ENCODE data around the gene TDO2.

The TDO2 gene

DNA sequence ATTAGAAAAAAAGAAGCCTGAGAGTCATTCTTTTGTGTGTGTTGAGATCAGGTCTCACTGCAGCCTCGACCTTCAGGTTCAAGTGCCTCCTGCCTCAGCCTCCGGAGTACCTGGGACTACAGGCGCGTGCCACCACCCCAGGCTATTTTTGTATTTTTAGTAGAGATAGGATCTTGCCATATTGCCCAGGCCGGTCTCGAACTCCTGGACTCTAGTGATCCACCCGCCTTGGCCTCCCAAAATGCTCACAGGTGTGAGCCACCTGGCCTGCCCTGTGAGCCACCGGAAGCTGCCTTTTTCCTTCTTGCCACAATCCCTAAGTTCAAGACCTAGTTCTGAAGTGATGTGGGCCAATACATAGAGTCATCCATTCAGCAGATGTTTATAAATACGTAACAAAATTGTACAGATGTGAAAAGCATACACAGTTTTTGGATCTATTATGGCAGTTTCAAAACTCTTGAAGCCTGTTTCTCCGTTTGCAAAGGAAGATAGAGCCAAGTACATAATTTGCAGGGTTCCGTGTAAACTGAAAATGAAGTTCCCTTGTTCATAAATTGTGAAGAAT is 50.7 kb downstream of the TDO2 start:
- no peak for DNase-seq

DNA sequence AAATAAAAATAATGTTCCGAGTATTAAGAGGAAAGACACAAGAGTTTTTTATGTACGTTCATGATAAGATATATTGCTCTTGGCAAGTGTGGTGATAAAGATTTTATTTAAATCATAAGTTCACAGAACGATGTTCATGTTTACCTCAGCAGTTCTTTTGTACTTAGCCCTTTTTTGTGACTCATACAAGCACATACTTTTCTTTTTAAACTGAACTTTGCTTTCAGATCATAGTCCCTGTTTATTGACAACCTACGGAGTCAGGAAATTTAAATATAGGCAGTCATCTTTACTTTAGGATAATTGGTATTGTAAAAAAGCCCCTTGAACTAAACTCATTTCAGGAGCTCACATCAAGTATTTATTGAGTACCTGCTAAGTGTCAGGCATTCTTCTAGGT is 51.4 kb downstream of the TDO2 start:
- DNase-seq: no peak

DNA sequence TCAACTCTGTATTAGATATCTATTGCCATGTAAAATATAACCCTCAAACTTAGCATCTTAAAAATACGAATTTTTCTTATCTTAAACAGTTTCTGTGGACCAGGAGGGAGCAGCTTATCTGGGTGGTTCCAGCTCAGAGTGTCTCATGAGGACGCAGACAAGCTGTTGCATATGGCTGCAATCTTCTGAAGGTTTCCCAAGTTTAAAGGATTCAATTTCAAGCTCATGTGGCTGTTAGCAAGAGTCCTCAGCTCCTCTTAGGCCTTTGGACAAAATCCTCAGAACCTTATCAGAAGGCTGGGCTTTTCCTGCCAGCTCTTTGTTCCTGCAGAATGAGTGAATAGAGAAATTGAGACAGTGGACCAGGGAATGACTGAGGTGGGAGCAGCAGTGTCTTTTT is 53.0 kb downstream of the TDO2 start:
- DNase-seq: no peak

DNA sequence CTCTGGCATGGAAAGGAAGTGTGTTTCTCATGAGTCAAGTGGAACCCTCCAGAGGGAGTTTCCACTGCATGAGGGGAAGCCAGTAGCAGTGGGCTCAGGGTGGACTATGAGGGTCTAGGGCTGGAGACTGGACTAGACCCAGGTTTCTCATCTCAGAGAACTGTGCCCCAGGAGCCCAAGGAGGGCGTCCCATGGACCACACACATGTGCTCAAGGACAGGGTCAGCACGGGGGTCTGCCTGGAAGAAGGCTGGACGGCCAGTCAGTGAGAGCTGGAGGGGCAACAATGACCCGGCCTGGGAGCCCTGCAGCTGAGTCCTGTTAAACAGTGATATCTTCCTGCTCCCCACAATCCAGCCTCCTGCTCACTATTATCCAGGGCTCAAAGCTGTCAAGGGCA is 55.9 kb downstream of the TDO2 start:
- no peak for DNase-seq

DNA sequence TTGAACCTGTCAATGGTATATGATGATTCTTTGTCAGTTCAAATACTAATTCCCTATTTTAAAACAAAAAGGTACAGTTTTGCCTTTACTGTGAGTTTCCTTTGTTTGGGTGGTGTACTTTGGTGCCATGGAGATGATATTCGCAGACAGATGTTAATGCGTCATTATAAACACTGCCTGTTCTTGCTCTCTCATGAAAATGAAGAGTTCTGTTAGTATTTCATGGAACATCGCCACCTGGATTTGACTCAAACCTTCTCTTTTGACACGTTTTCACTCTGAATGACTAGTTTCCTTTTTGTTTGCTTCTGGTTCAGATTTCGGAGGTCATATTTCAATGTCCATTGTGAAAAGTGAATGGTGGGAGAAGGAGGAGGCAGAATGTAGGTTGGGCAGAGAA is 57.0 kb downstream of the TDO2 start:
- no peak for DNase-seq

DNA sequence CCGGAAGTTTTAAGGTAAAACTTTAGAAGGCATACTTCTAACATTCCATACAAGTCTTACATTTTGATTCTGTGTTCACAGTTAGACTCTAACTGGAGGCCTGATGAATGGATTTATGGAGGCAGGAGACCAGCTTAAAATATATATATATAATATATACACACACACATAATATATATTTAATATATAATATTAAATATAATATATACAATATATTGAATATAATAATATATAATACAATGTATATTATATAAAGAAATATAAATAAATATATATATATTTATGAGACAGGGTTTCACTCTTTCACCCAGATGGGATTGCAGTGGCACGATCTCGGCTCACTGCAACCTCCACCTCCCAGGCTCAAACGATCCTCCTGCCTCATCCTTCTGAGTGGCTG is 58.1 kb downstream of the TDO2 start:
- no peak for DNase-seq

DNA sequence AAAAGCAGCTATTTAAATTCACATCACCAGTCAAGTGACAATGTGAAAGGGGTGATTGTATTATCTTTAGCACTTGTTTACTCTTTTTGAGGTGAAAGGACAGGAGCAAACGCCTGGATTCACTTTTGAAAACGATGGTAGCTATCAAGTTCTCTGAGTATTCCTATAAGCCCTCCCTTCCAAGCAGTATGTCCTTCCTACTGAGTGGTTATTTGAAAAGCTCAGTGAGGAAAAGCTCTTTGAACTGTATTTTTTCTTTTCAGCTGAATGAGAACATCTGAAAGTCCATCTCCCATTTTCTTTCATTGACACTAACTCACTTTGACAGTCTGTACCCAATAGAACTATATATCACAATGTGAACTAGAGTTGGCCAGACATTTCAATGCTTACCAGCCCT is 59.3 kb downstream of the TDO2 start:
- DNase-seq: no peak

DNA sequence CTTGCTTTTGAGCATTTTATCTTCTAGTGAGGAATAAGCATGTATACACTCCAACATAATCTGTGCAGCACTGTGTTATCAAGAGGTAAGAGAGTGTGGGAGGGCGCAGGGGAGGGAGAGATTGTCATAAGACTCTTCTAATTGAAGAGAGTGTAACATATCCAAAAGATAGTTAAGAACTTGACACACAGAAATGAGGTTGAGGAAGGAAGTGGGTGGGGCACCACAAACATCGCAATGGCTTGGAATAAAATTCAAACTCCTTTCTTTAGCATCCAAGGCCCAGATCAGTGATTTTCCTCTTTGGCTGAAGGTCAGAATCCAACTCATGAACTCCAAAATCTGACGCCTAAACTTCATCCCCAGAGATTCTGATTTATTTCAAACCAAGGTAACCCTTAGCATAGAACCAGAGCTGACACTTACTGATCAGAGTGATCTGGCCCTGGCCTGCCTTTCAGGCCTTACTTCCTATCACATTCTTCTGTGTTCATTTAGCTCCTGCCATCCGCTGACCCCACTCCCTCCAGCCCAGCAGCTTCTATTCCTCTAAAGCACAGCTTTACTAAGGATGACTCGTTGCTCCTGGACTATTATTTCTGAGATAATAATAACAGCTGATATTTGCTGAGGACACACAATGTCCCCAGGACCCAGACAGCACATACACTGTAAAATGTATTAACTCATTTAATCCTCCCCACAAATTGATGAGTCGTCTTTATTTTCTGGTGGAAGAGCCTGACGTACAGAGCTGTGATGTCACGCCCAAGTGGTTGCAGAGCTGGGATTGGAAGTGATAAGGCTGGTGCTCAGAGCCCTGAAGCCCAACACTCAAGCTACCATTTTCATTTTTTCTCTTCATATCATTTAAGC is 60.8 kb downstream of the TDO2 start:
- no peak for DNase-seq

DNA sequence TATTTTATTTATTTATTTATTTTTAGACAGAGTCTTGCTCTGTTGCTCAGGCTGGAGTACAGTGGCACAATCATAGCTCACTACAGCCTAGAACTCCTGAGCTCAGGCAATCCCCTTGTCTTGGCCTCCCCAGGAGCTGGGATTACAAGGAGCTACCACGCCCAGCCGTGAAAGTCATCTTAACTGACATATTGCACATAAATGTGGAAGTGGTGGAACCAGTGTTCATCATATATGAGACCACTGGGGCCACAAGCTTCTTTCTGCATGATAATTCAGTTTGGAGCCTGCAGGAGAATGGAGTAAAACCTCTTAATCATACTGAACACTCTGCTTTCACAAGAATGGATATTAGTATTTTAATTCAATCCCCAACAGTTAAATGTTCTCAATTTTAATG is 62.7 kb downstream of the TDO2 start:
- no peak for DNase-seq

DNA sequence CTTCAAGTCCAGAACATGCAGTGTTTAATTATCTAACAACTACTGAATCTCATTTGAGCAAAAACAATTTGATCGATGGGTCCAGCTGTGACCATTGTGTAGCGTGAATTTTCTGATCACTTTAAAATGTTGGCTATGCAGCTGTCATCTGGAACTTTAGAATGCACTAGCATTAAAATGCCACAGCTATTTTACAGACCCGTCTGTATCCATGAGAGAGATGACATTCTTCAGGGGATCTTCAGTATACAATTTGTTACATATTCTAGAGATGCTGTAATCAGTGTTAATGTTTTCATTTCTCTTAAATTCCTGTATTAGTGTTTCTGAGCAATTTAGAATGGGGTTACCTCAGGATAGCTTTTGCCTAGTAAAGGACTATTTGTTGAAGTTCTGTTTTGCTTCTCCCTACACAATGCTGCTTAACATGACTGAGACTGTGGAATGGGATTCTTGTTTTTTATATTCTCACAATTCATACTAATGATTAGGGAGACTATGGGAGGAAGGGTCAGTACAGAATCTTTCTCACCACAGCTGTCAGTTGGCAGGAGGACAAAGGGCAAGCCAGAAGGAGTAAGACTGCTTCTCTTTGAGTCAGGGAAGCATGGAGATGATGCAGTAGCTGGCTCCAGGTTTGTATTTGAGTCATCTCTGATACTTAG is 63.4 kb downstream of the TDO2 start:
- no peak for DNase-seq
